ENCODE data around the gene SORBS1. TPM values are rescaled to one million over a fixed set of nuclear protein-coding genes. Genes with fewer than 3 reads are reported as not detected.

Gene SORBS1
- under 1 TPM; 0.13 to 0.70 TPM for total RNA-seq

DNA sequence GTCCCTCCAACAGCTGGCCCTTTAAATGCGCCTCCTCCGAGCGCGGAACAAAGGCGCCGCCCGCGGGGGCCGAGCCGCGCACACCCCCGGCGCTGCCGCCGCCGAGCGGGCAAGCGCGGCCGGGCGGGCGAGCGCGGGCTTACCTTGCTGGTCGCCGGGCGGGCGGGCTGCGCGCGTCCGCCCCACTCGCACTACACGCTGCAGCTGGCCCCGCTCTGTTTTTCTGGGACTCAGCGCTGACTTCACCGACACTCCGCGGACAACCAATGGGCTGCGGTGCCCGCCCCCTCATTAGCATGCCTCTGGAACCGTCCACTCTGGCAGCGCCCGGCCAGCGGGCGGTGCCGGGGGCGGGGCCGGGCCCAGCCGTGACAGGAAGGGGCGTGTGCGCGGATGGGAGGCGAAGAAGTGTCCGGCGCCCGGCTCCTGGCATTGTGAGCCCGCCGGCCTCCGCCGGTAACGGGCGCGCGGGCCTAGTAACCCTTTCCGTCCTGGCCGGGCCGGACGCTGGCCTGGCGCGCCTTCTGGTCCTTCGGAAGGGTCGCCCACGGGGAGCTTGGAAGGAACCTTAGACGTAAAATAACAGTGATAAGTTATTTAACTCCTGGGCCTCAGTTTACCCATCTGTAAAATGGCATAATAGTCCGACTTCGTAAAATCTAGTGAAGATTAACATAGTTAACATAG lies at the start of gene SORBS1:
SORBS1 (minus strand) TSS at position 195 of the 687 bp plus-strand sequence. CDS start 120,236 bp downstream, outside the sequence.
- POLR2A ChIA-PET, result no interaction called here
- Mint-ChIP-seq H3K4me1 (ENCODE audit: low read depth) (peaks cover 7% of the 10 kb centered on the region), H3K4me3 (peak within 1 kb of the TSS; percentile 92), H3K27ac (peak within 1 kb of the TSS; percentile 72), H3K9me3 (no peaks in the 10 kb centered on the region), H3K36me3 (ENCODE audit: low read depth) (no peaks in the 10 kb centered on the region), H3K27me3 (peaks cover 10% of the 10 kb centered on the region)
- intact Hi-C loops (cut with micrococcal nuclease), result no loop called here
- ATAC-seq (peak; percentile 99), DNase-seq (peak; percentile 91)
- TF ChIP-seq, protein P1, sequence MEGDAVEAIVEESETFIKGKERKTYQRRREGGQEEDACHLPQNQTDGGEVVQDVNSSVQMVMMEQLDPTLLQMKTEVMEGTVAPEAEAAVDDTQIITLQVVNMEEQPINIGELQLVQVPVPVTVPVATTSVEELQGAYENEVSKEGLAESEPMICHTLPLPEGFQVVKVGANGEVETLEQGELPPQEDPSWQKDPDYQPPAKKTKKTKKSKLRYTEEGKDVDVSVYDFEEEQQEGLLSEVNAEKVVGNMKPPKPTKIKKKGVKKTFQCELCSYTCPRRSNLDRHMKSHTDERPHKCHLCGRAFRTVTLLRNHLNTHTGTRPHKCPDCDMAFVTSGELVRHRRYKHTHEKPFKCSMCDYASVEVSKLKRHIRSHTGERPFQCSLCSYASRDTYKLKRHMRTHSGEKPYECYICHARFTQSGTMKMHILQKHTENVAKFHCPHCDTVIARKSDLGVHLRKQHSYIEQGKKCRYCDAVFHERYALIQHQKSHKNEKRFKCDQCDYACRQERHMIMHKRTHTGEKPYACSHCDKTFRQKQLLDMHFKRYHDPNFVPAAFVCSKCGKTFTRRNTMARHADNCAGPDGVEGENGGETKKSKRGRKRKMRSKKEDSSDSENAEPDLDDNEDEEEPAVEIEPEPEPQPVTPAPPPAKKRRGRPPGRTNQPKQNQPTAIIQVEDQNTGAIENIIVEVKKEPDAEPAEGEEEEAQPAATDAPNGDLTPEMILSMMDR (IDR thresholded peaks at IDR 0.05), result no peak
- CTCF ChIA-PET, result no interaction called here

DNA sequence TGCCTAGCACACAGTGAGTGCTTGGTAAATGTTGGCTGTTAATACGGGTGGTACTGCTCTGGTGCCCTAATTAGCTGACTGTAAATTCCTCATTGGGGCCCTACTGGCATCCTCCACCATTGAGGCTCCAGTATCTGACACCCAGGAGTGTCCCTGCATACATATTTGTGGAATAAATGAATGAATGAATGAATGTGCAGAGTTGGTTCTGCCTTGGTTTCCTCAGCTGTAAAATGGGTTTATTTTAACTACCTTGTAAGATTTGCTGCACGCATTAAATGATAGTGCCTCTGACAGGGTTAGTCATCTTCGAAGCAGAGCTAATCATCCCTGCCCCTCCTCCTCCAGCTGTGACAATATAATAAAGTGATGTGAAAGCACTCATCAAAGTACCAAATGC lies 49.6 kb upstream of the SORBS1 start:
- intact Hi-C loops (cut with micrococcal nuclease), result no loop called here
- TF ChIP-seq, protein P1 (IDR thresholded peaks at IDR 0.05), result no peak
- Mint-ChIP-seq H3K4me1 (ENCODE audit: low read depth) (no peaks in the 10 kb centered on the region), H3K27me3 (no peaks in the 10 kb centered on the region), H3K9me3 (no peaks in the 10 kb centered on the region), H3K27ac (no peak overlapping the region), H3K4me3 (no peak overlapping the region), H3K36me3 (ENCODE audit: low read depth) (peaks cover 64% of the 10 kb centered on the region)
- ATAC-seq, result no peak
- CTCF ChIA-PET, result interaction anchor here (1.2 kb wide), 1 partner anchor 9 kb away, joined by 3 read pairs; no protein-coding TSS in a partner anchor
- POLR2A ChIA-PET, result no interaction called here
- DNase-seq, result no peak

DNA sequence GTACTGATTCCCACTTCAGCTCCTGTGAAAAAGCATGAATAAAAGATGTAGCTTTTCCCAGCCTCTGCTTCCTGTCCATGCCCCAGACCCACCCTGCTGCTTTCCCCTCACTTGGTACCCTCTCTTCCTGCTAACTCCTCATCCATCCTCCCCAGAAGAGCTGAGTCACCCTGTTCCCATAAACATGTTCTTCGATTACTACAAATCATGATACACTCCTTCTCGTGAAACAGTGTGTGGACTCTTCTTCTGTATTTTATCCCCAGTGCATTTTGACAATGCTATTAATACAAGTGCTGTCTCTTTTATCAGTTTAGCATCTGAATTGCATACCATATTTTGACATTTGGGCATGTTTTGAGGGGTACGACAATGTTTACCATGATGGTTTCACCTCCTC lies 45.8 kb upstream of the SORBS1 start:
- Mint-ChIP-seq H3K9me3 (no peaks in the 10 kb centered on the region), H3K4me3 (no peak overlapping the region), H3K4me1 (ENCODE audit: low read depth) (no peaks in the 10 kb centered on the region), H3K36me3 (ENCODE audit: low read depth) (peaks cover 39% of the 10 kb centered on the region), H3K27ac (no peak overlapping the region), H3K27me3 (no peaks in the 10 kb centered on the region)
- TF ChIP-seq, protein P1 (IDR thresholded peaks at IDR 0.05), result no peak
- ChIA-PET CTCF (no interaction called here), POLR2A (no interaction called here)
- no peak for DNase-seq
- intact Hi-C loops (cut with micrococcal nuclease), result no loop called here
- ATAC-seq, result no peak

DNA sequence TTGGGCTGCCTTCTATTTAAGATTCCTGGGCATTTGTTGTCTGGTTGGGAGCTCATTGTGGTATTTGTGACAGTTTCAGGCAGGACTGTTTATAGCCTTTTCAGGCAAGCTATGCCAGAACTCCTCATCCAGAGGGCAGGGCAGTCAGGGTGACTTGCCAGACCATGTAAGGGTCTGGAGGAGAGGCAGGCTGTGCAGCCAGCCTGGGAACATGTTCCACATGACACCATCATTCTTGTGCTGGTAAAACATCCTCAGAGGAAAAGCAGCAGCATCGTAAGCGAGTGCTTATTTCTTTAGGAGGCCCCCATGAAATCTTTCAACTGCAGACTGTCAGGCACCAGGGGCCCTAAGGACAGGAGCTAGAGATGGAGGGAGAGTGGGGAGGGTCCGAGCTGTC lies 44.0 kb upstream of the SORBS1 start:
- Mint-ChIP-seq H3K4me1 (ENCODE audit: low read depth) (no peaks in the 10 kb centered on the region), H3K27ac (no peak overlapping the region), H3K4me3 (no peak overlapping the region), H3K36me3 (ENCODE audit: low read depth) (peaks cover 28% of the 10 kb centered on the region), H3K9me3 (no peaks in the 10 kb centered on the region), H3K27me3 (no peaks in the 10 kb centered on the region)
- DNase-seq, result no peak
- no peak for ATAC-seq
- TF ChIP-seq, protein P1 (IDR thresholded peaks at IDR 0.05), result no peak
- intact Hi-C loops (cut with micrococcal nuclease), result no loop called here
- ChIA-PET POLR2A (no interaction called here), CTCF (interaction anchor here (1.4 to 6.8 kb wide), 4 partner anchors 89 to 230 kb away, joined by 4 to 76 read pairs (median 20); partner anchors contain the start of gene TCTN3)

DNA sequence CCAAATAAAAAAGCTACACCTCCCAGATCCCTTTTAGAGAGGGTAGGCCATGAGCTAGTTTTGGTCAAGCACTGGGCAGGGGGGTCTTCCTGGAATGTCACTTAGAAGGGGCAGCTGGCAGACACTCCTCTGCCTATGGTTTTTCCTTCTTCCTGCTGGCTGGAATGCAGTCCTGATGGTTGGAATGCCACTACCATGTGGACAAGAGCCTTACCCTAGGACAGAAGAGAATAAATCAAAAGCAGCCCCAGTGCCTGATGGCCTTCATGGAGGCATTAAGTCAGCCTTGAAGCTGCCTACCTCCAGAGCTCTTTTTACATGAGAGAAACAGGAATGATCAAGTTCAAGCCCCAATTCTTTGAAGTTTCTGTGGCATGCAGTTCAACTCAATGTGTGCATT lies 43.5 kb upstream of the SORBS1 start:
- H3K4me1 Mint-ChIP-seq (ENCODE audit: low read depth), result no peaks in the 10 kb centered on the region
- POLR2A ChIA-PET, result no interaction called here
- peaks cover 23% of the 10 kb centered on the region for H3K36me3 Mint-ChIP-seq (ENCODE audit: low read depth)
- DNase-seq, result no peak
- no peak overlapping the region for H3K4me3 Mint-ChIP-seq
- intact Hi-C loops (cut with micrococcal nuclease), result no loop called here
- no peak for ATAC-seq
- CTCF ChIA-PET, result interaction anchor here (1.4 to 6.8 kb wide), 5 partner anchors 11 to 230 kb away, joined by 4 to 76 read pairs (median 8); partner anchors contain the start of gene TCTN3
- H3K9me3 Mint-ChIP-seq, result no peaks in the 10 kb centered on the region
- TF ChIP-seq, protein P1 (IDR thresholded peaks at IDR 0.05), result no peak
- H3K27me3 Mint-ChIP-seq, result no peaks in the 10 kb centered on the region
- no peak overlapping the region for H3K27ac Mint-ChIP-seq
